ENCODE results near the gene CYP19A1. TPM values are rescaled to one million over a fixed set of nuclear protein-coding genes. Genes with fewer than 3 reads are reported as not detected.

Gene CYP19A1
- total RNA-seq, 1 experiment from 2014 or later: 0.77 TPM

GRCh38 chr15:51343466-51343865 is 5.1 kb upstream of the CYP19A1 start:
- no peak overlapping the region for H3K27ac Mint-ChIP-seq (ENCODE audit: unreplicated experiment)
- DNase-seq: no peak
- peaks cover 7% of the 10 kb centered on the region for H3K27me3 Mint-ChIP-seq (ENCODE audit: insufficient read depth, unreplicated experiment)
- no peaks in the 10 kb centered on the region for H3K4me1 Mint-ChIP-seq (ENCODE audit: low read depth, unreplicated experiment)
- no TSS peak for BruUV-seq (replicated peaks)
- ChIA-PET POLR2A (no interaction called here), CTCF (no interaction called here)
- Histone ChIP-seq H3K4me1 (no peaks in the 10 kb centered on the region), H3K27me3 (replicated peaks; ENCODE audit: control insufficient read depth, insufficient read depth, low read length) (no peaks in the 10 kb centered on the region; the same call in 1 of the 2 replicates), H3K4me3 (ENCODE audit: low read depth, low read length) (no peak overlapping the region), H3K36me3 (ENCODE audit: control insufficient read depth, insufficient read depth, low read length) (no peaks in the 10 kb centered on the region), H3K9me3 (no peaks in the 10 kb centered on the region)
- no peak overlapping the region for H3K4me3 Mint-ChIP-seq (ENCODE audit: unreplicated experiment)
- no peaks in the 10 kb centered on the region for H3K36me3 Mint-ChIP-seq (ENCODE audit: insufficient read depth, unreplicated experiment)
- no peaks in the 10 kb centered on the region for H3K9me3 Mint-ChIP-seq (ENCODE audit: unreplicated experiment)
- intact Hi-C loops (cut with micrococcal nuclease; ENCODE audit: unreplicated experiment): no loop called here
- TF ChIP-seq CTCF (IDR thresholded peaks at IDR 0.05; ENCODE audit: insufficient read depth in 1 of 2, low read depth in 1 of 2, low read length in 1 of 2, severe bottlenecking in 1 of 2, unreplicated experiment in 1 of 2): no peak

GRCh38 chr15:51342227-51342999 is 4.0 kb upstream of the CYP19A1 start:
- peak overlapping the region; percentile 47 for H3K4me3 Mint-ChIP-seq (ENCODE audit: unreplicated experiment)
- CTCF ChIA-PET: no interaction called here

More at GRCh38 chr15:51342227-51342999, 4.0 kb upstream of the CYP19A1 start:
- intact Hi-C loops (cut with micrococcal nuclease; ENCODE audit: unreplicated experiment): no loop called here
- Mint-ChIP-seq H3K9me3 (ENCODE audit: unreplicated experiment) (no peaks in the 10 kb centered on the region), H3K27ac (ENCODE audit: unreplicated experiment) (no peak overlapping the region), H3K36me3 (ENCODE audit: insufficient read depth, unreplicated experiment) (no peaks in the 10 kb centered on the region), H3K27me3 (ENCODE audit: insufficient read depth, unreplicated experiment) (peaks cover 7% of the 10 kb centered on the region), H3K4me1 (ENCODE audit: low read depth, unreplicated experiment) (no peaks in the 10 kb centered on the region)
- Histone ChIP-seq H3K9me3 (no peaks in the 10 kb centered on the region), H3K36me3 (ENCODE audit: control insufficient read depth, insufficient read depth, low read length) (no peaks in the 10 kb centered on the region), H3K4me1 (no peaks in the 10 kb centered on the region), H3K27me3 (replicated peaks; ENCODE audit: control insufficient read depth, insufficient read depth, low read length) (no peaks in the 10 kb centered on the region; the same call in 1 of the 2 replicates), H3K4me3 (ENCODE audit: low read depth, low read length) (no peak overlapping the region)
- no TSS peak for BruUV-seq (replicated peaks)
- no peak for TF ChIP-seq CTCF (IDR thresholded peaks at IDR 0.05; ENCODE audit: insufficient read depth in 1 of 2, low read depth in 1 of 2, low read length in 1 of 2, severe bottlenecking in 1 of 2, unreplicated experiment in 1 of 2)
- POLR2A ChIA-PET: no interaction called here
- DNase-seq: no peak

Data from Caco-2 (cell line).